H1 (cell line): ENCODE measurements around the gene CD300H.

ENCODE experiments used
- BCL11A ChIP-seq, 2 experiments: IDR thresholded peaks; one replicate each; pipeline ENCODE4 v1.6.1; 2011; ENCODE audit warnings: low read depth in 2 of 2, low read length in 2 of 2, mild to moderate bottlenecking in 2 of 2
- EP300 ChIP-seq, 2 experiments: IDR thresholded peaks; 1 replicate in 1 of 2; 2 replicates in 1 of 2; pipeline ENCODE4 v1.6.1; 2011 to 2012; ENCODE audit warnings: low read depth in 2 of 2, low read length in 2 of 2, mild to moderate bottlenecking in 2 of 2, borderline replicate concordance in 1 of 2, inconsistent platforms in 1 of 2, moderate library complexity in 1 of 2
- GTF2F1 ChIP-seq: IDR thresholded peaks from 2 replicates; pipeline ENCODE4 v1.6.1; 2012; ENCODE audit warnings: low read depth, low read length, improper control_type of control experiment, borderline replicate concordance
- HDAC6 ChIP-seq: IDR thresholded peaks from one replicate; pipeline ENCODE4 v1.7.1; 2012; ENCODE audit warnings: low read depth, mild to moderate bottlenecking, inconsistent platforms, low read length, moderate library complexity
- JUN ChIP-seq: IDR thresholded peaks from 2 replicates; pipeline ENCODE4 v1.6.1; 2011; ENCODE audit warnings: low read depth, mild to moderate bottlenecking, improper control_type of control experiment, low read length
- POLR2A ChIP-seq, 2 experiments: IDR thresholded peaks; 1 replicate in 1 of 2; 2 replicates in 1 of 2; pipeline ENCODE4 v1.6.1; 2011; ENCODE audit warnings: low read depth in 2 of 2, low read length in 2 of 2, mild to moderate bottlenecking in 2 of 2; ENCODE audit errors: control extremely low read depth in 1 of 2
- POLR2AphosphoS5 ChIP-seq: IDR thresholded peaks from 2 replicates; pipeline ENCODE4 v1.6.1; 2011; ENCODE audit warnings: low read depth, low read length
- TBP ChIP-seq: IDR thresholded peaks from 2 replicates; pipeline ENCODE4 v1.6.1; 2011; ENCODE audit warnings: low read depth, low read length, improper control_type of control experiment
- TF ChIP-seq, protein P1 (sequence below), 3 experiments: IDR thresholded peaks; 1 replicate in 2 of 3; 2 replicates in 1 of 3; pipeline versions ENCODE4 v1.5.1 to v1.6.1; 2011; ENCODE audit warnings: low read length in 3 of 3, mild to moderate bottlenecking in 3 of 3, inconsistent platforms in 2 of 3, low read depth in 1 of 3, moderate library complexity in 1 of 3; ENCODE audit not compliant: insufficient read depth in 1 of 3; ENCODE audit errors: control extremely low read depth in 1 of 3
- TF ChIP-seq, protein P2 (sequence below): IDR thresholded peaks from 2 replicates; pipeline ENCODE4 v1.6.1; 2012; ENCODE audit warnings: inconsistent platforms

DNA sequence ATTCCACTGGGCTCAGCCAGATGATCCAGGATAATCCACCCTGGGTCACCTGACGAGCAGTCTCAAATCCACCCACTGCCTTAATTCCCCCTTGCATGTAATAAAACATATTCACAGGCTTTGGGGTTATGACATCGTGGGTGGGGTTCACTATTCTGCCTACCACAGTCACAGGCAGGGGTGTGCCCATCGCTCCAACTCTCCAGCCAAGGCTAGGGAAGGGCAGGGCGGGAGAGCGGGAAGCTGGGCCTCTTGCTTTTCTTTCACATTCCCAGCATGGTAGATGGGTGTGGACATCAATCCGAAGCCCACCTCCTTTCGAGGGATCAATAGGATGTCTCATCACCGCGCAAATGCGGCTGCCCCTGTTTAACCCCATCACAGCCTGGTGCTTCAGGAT, 37.5 kb upstream of the CD300H start:
- TF ChIP-seq POLR2AphosphoS5 = no peak
- TF ChIP-seq, protein P1, sequence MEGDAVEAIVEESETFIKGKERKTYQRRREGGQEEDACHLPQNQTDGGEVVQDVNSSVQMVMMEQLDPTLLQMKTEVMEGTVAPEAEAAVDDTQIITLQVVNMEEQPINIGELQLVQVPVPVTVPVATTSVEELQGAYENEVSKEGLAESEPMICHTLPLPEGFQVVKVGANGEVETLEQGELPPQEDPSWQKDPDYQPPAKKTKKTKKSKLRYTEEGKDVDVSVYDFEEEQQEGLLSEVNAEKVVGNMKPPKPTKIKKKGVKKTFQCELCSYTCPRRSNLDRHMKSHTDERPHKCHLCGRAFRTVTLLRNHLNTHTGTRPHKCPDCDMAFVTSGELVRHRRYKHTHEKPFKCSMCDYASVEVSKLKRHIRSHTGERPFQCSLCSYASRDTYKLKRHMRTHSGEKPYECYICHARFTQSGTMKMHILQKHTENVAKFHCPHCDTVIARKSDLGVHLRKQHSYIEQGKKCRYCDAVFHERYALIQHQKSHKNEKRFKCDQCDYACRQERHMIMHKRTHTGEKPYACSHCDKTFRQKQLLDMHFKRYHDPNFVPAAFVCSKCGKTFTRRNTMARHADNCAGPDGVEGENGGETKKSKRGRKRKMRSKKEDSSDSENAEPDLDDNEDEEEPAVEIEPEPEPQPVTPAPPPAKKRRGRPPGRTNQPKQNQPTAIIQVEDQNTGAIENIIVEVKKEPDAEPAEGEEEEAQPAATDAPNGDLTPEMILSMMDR (IDR thresholded peaks at IDR 0.05; ENCODE audit: control extremely low read depth in 1 of 3, insufficient read depth in 1 of 3, low read depth in 1 of 3, low read length in 3 of 3) = no peak
- TF ChIP-seq GTF2F1 = no peak
- TF ChIP-seq JUN = no peak
- TF ChIP-seq POLR2A (IDR thresholded peaks at IDR 0.05; ENCODE audit: control extremely low read depth in 1 of 2, low read depth in 2 of 2, low read length in 2 of 2) = no peak
- no peak for TF ChIP-seq HDAC6
- no peak for TF ChIP-seq TBP
- TF ChIP-seq, protein P2, sequence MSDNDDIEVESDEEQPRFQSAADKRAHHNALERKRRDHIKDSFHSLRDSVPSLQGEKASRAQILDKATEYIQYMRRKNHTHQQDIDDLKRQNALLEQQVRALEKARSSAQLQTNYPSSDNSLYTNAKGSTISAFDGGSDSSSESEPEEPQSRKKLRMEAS = no peak
- no peak for TF ChIP-seq EP300 (IDR thresholded peaks at IDR 0.05; ENCODE audit: borderline replicate concordance in 1 of 2, low read depth in 2 of 2, low read length in 2 of 2)
- no peak for TF ChIP-seq BCL11A (IDR thresholded peaks at IDR 0.05; ENCODE audit: low read depth in 2 of 2, low read length in 2 of 2)
